HG03064 (cell line): ENCODE results near the gene ZMYM3.
"Not testable (repeated sequence)": the region's sequence is repeated elsewhere in the genome, so short reads cannot be mapped to it uniquely, and the experiment has no call there.

ENCODE experiments used
- ATAC-seq: cut with Tn5 transposase; IDR thresholded peaks from one replicate; pipeline ENCODE4 v1.9.1; 2021; ENCODE audit warnings: low read depth; ENCODE audit not compliant: unreplicated experiment

Gene ZMYM3

DNA sequence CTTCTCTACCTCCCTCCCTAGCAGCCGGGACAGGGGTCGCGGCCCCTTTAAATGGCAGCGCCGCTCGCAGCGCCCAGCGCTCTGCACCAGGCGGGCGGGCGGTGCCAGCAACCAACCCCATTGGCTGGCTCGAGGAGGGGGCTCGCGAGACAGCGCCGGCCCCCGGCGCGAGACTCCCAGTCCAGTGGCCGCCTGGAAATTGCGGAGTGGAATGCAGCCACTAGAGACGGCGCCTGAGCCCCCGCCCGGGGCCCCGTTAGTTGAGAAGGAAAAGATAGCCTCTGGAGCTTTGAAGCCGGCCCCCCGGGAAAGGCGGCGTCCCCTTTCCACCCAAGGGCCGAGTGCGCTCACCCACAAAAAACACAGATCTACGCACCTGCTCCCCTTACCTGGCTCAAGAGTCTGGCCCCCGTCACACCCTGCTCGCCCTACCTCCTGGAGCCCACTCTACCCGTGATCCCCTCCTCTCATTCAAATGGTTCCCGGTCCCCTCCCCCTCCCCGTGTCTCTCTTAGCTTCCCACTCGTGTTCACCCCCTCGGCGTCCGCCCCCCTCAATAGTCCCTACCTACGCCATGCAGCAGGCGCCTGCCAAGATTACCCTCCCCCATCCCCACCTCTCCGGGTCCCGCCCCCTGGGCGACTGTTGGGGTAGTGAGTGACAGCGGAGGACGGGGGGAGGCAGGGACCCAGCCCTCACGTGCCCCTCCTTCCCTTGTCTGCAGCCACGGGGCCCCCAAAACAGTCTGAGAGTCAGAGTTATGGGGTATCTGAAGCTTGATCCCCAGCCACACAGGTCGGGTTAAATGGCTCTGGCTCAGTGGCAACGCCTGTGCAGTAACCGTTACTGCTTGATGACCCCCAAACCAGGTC is at the start of gene ZMYM3:
Gene ZMYM3 (minus strand): TSS at position 49 of the 872 bp plus-strand sequence. CDS start 885 bp downstream, outside the sequence.
- peak; percentile 74 for ATAC-seq

- no peak for ATAC-seq
These were observed 48.7 kb upstream of the ZMYM3 start for GRCh38 chrX:71302461-71303213.

DNA sequence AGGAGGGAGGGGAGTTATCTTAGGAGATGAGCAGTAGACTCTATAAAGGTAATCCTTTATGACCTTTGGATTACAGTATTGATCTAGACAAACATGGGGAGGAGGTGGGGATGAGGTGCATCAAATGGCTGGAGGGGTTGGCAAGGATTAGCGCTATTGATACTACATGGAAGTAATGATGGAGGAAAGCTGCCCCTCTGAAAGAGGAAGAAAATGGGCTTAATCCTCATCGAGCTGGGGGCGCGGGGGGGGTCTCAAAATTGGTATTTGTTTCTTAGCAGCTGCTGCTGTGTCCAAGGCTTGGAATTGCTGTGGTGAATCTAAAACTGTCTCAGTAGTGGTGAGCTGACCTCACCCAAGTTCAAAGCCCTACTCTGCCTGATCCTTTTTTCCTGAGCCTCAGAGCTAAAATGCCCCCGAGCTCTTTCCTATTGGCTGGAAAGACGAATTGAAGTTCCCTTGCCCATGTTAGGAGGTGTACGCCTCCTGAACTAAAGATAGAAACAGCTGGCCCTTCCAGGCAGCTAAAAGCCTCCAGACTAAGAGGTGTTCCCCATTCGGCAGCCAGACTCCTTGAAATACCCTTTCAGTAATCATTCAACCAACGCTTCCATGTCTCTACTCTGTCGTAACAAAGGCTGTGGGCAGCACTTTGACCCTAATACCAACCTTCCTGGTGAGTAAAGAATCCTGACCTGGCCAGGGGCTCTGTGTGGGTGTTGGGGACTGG is 47.4 kb upstream of the ZMYM3 start, which contains the start of gene ITGB1BP2:
Gene ITGB1BP2 (plus strand): TSS at position 556 of the 730 bp plus-strand sequence. CDS start 57 bp downstream, at position 613.
- ATAC-seq = no peak

GRCh38 chrX:71300495-71300894 is 46.6 kb upstream of the ZMYM3 start:
- not testable (repeated sequence) for ATAC-seq

GRCh38 chrX:71300064-71300463 is 46.1 kb upstream of the ZMYM3 start:
- ATAC-seq = not testable (repeated sequence)

DNA sequence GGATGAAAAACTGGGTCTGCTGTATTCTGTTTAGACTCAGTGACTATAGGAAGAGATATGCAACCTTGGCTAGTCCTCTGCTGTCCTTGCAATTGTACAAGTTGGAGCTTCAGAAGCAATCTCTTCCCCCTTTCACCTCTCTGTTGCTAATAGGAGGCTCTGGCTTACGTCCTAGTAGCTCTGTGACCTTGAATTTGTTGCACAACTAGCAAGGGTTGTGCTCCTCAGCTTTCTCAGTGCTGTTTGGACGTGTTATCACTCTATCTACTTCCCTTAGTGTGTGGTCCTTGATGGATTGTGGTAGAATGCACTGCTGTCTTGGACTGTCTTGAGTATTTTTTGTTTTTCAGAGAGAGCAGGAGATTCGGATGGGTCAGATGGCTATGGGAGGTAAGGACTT is 44.2 kb upstream of the ZMYM3 start:
- ATAC-seq = no peak

- no peak for ATAC-seq
These were observed 42.9 kb upstream of the ZMYM3 start for GRCh38 chrX:71296806-71297205.

- no peak for ATAC-seq
These were observed 38.9 kb upstream of the ZMYM3 start for GRCh38 chrX:71292669-71293365.

DNA sequence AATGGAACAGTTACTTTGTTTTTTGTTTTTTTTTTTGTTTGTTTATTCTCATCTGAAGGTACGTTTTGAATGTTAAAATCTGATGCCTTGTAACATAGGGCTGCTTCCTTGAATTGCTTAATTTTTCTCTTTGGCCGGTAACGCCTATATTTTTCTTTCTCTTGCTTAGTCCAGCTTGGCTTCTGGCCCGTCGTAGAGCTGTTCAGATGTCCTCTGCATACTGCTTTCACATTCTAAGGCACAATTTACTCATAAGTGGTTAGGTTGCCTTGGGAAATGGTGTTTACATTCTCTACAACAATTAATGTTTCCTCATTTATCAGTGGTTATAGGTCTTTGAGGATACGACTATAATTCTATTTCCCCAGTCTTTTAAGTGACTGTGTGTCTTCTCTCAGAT is 37.4 kb upstream of the ZMYM3 start:
- ATAC-seq = no peak

GRCh38 chrX:71285929-71286328 is 32.0 kb upstream of the ZMYM3 start:
- ATAC-seq = no peak

DNA sequence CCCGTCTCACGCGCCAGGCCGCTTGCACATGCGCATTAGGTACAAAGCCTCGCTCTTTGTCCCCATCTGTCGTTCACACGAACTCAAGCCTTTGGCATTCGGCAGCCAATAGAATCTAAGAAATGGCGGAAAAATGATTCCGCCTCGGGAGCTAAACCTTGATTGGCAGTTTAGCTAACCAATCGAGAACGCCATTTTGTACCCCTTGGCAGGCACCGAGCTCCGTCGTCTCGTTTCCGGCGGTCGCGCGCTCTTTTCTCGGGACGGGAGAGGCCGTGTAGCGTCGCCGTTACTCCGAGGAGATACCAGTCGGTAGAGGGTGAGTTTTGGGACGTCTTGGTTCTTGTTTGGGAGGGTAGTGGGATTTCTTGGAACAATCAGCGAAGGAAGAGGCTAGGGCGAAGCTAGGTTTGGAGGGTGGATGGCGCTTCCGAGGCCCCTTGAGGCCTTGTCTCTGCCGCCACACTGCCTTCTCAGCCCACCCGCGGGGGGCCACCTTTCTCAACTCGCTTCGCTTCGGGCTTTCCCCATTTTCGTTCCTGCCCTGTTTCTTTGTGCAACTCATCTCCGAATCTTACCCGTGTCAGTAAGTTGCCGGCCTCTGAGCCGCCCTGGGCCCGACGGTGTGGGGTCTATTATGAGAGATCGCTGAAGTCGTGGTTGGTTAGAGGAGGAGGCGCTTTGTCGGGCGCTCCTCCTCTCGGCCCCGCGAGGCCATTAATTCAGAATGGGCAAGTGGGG is 29.6 kb upstream of the ZMYM3 start, which contains the start of gene NONO:
Gene NONO (plus strand): TSS at position 233 of the 741 bp plus-strand sequence. CDS start 7,003 bp downstream, outside the sequence.
- peak; percentile 81 for ATAC-seq

DNA sequence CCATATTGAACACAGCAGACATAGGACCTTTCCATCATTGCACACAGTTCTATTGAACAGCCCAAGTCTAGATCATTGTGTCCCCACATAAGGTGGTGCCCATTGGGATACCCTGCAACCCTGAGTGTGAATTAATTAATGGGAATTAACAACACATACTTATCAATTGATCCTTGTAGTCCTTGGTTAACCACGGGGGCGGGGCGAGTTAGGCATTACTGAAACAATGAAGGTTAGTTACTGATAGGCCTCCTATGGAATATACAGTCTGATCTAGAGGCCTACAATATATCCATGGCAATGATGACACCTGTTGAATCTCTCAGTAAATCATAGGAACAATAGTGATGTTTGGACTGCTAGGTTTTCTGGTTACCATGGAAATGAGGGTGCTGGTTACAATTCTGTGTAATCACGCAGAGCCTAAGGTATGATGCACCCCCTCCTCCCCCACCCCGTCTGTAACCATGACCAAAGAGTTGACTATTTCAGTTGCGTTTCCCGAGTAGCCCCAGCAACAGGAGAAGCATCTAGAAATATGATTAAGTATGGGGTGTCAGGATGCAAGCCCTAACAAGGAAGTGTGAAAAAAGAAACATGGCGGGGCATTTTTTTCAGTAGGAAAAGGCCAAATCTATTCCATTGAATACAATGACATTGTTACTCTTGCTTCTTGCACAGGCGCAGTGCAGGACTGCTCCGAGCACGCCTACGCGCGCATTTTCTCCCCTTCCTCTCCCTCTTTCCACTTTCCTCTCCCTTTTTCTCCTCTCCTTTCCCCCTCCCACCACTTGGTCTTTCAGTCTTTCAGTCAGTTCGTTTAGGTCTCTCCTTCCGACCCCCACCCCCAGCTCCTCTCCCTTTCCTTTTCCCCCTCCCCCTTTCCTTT is 28.8 kb upstream of the ZMYM3 start:
- peak; percentile 12 for ATAC-seq

- not testable (repeated sequence) for ATAC-seq
These were observed 27.4 kb upstream of the ZMYM3 start for GRCh38 chrX:71281300-71281699.

GRCh38 chrX:71272313-71272712 is 18.4 kb upstream of the ZMYM3 start:
- ATAC-seq = not testable (repeated sequence)

DNA sequence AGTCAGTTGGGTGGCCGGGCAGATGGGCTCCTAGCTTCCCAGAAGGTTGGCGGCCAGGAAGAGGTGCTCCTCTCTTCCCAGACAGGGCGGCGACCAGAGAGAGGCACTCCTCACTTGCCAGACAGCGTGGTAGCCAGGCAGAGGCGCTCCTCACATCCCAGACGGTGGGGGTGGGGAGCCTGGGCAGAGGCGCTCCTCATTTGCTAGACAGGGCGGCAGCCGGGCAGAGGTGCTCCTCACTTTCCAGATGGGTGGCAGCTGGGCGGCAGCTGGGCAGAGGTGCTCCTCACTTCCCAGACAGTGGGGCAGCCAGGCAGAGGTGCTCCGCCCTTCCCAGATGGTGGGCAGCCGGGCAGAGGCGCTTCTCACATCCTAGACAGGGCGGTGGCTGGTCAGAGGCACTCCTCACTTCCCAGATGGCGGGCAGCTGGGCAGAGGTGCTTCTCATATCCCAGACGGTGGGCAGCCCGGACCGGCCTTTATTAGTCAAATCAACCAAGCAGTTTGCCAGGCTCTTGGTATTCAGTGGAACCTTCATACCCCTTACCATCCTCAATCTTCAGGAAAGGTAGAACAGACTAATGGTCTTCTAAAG is 16.0 kb upstream of the ZMYM3 start:
- no peak for ATAC-seq

GRCh38 chrX:71268624-71269023 is 14.7 kb upstream of the ZMYM3 start:
- ATAC-seq = not testable (repeated sequence)

DNA sequence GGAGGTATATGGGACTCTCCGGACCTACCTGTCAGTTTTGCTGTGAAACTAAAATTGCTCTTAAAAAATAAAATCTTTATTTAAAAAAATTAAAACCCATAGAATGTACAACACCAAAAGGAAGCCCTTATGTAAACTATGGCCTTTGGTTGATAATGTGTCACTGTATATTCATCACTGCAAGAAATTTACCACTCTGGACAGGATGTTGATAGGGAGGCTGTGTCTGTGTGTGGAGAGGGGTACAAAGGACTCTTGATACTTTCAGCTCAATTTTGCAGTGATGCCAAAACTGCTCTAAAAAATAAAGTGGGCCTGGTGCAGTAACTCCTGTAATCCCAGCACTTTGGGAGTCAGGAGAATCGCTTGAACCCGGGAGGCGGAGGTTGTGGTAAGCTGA is 2.9 kb upstream of the ZMYM3 start:
- ATAC-seq = no peak

DNA sequence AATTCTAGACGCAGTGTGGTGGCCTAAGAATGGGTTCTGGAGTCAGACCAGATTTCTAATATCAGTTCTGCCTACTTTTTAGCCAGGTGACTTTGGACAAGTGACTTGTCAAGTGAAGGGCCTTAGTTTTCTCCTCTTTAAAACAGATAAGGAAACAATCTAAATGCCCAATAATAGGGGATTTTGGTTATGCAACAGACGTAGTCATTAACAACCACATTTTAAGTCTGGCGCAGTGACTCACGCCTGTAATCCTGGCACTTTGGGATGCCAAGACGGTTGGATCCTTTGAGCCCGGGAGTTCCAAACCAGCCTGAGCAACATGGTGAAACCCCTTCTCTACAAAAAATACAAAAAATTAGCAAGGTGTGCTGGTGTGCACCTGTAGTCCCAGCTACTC is 2.1 kb upstream of the ZMYM3 start:
- no peak for ATAC-seq
